Erythroblast (primary cell): ENCODE data around the gene GLDC.
"Not testable (repeated sequence)": the region's sequence is repeated elsewhere in the genome, so short reads cannot be mapped to it uniquely, and the experiment has no call there.

Experiments
- DNase-seq, 2 experiments: peaks; one replicate each; lab custom pipeline; 2025; lab: John Stamatoyannopoulos, UW
- GATA1 ChIP-seq: IDR thresholded peaks from 2 replicates; pipeline ENCODE4 v1.6.1; 2011; ENCODE audit warnings: low read depth, mild to moderate bottlenecking, control low read depth, low read length, moderate library complexity
- POLR2A ChIP-seq: IDR thresholded peaks from 2 replicates; pipeline ENCODE4 v1.6.1; 2011; ENCODE audit warnings: mild to moderate bottlenecking, low read length

Gene GLDC

GRCh38 chr9:6644346-6645104 is 1.0 kb downstream of the GLDC start:
- TF ChIP-seq POLR2A, result no peak
- no peak for TF ChIP-seq GATA1
- DNase-seq, result no peak

GRCh38 chr9:6641961-6642360 is 3.6 kb downstream of the GLDC start:
- DNase-seq, result no peak
- TF ChIP-seq POLR2A, result no peak
- TF ChIP-seq GATA1, result no peak

GRCh38 chr9:6641561-6641960 is 4.0 kb downstream of the GLDC start:
- TF ChIP-seq GATA1 (no peak), POLR2A (no peak)
- no peak for DNase-seq

- DNase-seq, result no peak
- no peak for TF ChIP-seq POLR2A
Measured at GRCh38 chr9:6641056-6641455, 4.5 kb downstream of the GLDC start.

DNA sequence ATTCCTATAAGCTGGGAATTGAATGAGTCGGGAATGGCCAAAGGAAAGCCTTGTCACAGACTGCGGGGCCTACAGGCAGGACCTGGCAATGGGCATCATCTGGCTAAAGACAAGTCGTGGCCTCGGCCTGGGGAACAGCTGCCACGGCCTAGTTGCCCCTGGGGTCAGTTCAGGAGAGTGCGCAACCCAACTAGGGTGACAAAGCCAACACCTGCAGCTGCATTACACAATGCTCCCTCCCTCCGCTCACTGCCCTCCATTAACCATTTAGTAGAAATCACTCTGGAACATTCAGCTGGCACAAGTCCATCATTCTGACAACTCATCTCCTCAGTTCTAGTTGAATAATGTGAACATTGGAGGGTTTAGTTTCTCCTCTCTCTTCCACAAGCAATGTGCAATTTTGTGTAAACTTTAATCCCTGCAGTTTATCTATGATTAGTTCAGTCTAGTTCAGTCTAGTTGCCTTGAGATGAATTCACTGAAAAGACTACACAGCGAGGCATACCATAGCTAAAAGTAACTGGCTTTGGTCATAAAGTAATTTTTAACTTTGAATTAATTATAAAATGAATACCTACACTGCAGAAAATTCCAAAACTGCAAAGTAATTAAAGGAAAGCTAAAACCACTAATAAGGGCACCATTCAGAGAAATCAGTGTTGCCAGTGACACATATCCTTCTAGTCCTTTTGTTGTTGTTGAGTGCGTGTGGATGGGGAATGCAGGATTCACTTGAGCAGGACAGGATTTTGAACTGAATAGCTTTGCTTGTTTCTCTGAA is 5.1 kb downstream of the GLDC start:
- TF ChIP-seq GATA1, result no peak
- TF ChIP-seq POLR2A, result no peak

GRCh38 chr9:6639622-6640021 is 5.9 kb downstream of the GLDC start:
- DNase-seq, result no peak
- TF ChIP-seq GATA1, result no peak
- no peak for TF ChIP-seq POLR2A

More for the DNA sequence above, 5.1 kb downstream of the GLDC start:
- DNase-seq, result no peak

DNA sequence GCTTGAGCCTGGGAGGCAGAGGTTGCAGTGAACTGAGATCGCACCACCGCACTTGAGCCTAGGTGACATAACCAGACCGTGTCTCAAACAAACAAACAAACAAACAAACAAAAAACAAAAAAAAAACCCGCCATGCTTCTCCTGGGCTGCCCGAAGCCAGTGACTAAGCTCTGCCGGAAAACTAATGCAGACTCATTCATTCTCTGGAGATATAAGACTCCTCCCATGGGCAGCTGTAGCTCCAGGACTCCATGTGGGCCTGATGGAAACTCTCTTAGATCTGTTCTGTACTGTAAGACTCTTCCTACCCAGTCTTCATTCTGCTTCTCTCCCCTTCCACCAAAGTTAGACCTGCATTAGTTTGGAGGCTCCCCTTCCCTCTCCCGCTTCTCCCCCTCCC is 11.1 kb downstream of the GLDC start:
- DNase-seq, result no peak
- TF ChIP-seq POLR2A (no peak), GATA1 (no peak)

DNA sequence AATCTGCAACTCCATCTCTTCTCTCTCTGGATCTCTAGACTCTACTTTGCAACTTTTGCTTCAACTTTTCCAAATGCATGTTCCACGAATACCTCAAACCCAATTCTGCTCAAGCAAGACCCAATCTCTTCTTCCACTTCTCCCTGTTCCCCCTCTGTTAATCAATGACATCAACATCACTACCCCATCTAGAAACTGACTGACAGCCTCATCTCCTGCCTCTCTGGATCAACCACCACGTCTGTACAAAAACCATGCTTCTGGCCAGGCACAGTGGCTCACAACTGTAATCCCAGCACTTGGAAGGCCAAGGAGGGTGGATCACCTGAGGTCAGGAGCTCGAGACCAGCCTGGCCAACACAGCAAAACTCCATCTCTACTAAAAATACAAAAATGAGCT is 12.2 kb downstream of the GLDC start:
- DNase-seq, result no peak
- TF ChIP-seq GATA1, result no peak

- TF ChIP-seq POLR2A, result no peak
- no peak for TF ChIP-seq GATA1
- no peak for DNase-seq
Measured at GRCh38 chr9:6632516-6633183, 12.9 kb downstream of the GLDC start.

GRCh38 chr9:6631207-6631512 is 14.4 kb downstream of the GLDC start:
- no peak for DNase-seq
- TF ChIP-seq GATA1, result no peak
- TF ChIP-seq POLR2A, result no peak

- TF ChIP-seq POLR2A (no peak), GATA1 (no peak)
- peak in 1 of 2 experiments; percentile 2 for DNase-seq
Measured at GRCh38 chr9:6630502-6631206, 14.9 kb downstream of the GLDC start.

- no peak for TF ChIP-seq GATA1
- TF ChIP-seq POLR2A, result no peak
- DNase-seq, result no peak
Measured at GRCh38 chr9:6628704-6629103, 16.8 kb downstream of the GLDC start.

GRCh38 chr9:6625363-6625762 is 20.2 kb downstream of the GLDC start:
- no peak for TF ChIP-seq GATA1
- no peak for TF ChIP-seq POLR2A
- no peak for DNase-seq

- DNase-seq, result not testable (repeated sequence)
Measured at GRCh38 chr9:6622784-6623183, 22.7 kb downstream of the GLDC start.

DNA sequence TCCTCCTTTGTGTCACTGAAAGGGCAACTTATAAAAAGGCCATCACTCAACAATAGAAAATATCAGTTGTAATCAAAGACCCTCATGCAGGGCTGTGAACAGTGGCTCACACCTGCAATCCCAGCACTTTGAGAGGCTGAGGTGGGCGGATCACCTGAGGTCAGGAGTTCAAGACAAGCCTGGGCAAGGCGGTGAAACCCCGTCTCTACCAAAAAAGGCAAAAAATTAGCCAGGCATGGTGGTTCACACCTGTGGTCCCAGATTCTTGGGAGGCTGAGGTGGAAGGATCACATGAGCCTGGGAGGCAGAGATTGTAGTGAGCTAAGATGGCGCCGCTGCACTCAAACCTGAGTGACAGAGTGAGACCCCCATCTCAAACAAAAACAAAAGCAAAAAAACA is 24.7 kb downstream of the GLDC start:
- TF ChIP-seq POLR2A, result no peak
- TF ChIP-seq GATA1, result no peak
- DNase-seq, result no peak
